Measurements from ENCODE around the gene UBE2H.

UBE2H gene

GRCh38 chr7:129785685-129786514, 166.9 kb downstream of the UBE2H start:
- no peak for DNase-seq (ENCODE audit: low spot score)

DNA sequence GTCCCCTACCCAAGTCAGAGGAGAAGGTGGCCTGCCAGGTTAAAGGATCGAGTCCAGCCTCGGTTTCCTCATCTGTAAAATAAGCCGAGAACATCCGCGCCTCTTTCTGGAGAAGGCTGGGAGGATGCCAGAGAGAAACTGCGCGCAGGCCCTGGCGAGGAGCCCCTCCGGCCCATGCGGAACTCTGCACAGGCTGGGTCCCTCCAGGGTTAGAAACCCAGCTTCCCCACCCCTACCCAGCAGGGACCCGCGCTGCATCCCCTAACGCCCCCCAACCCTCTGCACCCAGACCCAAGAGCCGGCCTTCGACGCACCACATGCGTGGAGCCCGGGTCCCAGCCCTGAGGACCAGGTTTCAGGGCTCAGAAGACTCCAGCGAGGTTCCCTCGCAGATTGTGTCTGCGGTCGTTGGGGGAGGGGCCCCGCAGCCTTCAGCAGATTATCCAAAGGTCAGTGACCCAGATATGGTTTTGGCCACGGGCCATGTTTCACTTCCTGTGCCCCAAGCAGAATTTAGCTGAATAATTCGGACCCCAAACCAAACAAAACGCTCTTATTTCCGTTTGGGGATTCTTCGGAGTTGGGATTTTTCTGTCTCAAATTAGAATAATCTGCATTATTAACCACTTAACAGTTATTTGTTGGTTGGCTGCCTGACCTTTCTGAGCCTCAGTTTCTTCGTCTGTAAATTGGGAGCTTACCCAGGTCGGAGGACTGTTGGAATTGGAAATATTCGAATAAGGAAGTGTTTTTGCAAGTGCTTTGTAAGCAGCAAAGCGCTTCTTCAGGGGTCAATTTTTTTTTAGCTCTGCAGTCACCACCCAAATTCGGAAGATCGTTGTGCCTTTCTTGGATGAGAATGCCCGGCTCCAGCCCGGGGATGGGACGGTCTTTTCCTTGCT, 167.7 kb downstream of the UBE2H start:
- DNase-seq (ENCODE audit: low spot score), result no peak

- no peak for DNase-seq (ENCODE audit: low spot score)
Observed at GRCh38 chr7:129784437-129784782, 168.3 kb downstream of the UBE2H start.

DNA sequence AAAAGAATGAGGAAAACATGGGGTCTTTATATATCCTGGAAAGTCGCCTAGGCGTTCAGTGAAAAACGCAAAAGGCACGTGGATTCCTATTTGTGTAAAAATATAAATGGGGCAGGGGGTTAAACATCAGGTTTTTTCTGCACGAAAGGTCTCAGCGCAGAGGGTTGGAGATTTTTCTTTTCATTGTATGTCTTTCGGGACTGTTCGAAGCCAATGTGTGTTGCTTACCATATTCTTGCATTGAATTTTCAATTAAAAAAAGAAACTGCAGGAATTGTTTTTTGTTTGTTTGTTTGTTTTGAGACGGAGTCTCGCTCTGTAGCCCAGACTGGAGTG, 169.2 kb downstream of the UBE2H start:
- no peak for DNase-seq (ENCODE audit: low spot score)

- DNase-seq (ENCODE audit: low spot score), result no peak
Observed at GRCh38 chr7:129782818-129783583, 169.8 kb downstream of the UBE2H start.

DNA sequence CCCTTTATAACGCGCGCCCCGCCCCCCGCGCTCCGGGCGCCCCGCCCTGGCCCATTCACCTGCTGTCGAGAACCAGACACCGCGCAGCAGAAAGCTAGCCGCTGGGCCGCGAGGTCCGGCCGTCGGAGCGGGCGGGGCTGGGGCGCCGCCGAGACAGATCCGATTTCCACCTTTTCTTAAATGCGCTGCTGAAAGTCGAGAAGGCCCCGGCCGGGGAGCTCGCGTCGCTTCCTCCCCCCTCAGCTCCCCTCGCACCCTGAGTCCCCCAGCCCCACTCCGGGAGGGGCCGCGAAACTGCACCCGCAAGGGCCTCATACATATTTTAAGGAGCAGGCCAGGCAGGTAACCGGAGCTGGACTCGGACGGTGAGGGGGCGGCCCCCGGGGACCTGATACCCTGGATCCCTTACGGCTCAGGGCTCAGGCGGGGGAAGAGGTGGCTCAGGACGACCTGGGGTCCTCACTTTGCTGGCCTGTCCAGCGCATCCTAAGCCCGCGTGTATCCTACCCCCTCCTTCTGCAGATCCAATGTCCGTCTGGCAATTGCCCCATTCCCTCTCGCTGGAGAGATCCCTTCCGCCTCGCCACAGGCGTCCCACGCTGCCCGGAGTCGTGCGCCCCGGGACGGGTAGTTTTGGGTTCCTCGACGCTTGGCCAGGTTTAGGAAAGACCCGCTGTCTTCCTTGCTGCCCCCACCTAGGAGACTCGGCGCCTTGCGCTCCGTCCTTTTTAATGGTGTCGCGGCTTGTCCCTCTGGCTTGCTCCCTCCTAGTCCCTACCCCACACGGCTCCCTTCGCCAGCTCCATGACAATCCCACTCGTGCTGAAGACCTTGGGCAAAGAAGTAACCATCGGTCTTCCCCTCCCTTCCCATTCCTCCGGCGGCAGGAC, 170.6 kb downstream of the UBE2H start:
- DNase-seq (ENCODE audit: low spot score), result no peak

DNA sequence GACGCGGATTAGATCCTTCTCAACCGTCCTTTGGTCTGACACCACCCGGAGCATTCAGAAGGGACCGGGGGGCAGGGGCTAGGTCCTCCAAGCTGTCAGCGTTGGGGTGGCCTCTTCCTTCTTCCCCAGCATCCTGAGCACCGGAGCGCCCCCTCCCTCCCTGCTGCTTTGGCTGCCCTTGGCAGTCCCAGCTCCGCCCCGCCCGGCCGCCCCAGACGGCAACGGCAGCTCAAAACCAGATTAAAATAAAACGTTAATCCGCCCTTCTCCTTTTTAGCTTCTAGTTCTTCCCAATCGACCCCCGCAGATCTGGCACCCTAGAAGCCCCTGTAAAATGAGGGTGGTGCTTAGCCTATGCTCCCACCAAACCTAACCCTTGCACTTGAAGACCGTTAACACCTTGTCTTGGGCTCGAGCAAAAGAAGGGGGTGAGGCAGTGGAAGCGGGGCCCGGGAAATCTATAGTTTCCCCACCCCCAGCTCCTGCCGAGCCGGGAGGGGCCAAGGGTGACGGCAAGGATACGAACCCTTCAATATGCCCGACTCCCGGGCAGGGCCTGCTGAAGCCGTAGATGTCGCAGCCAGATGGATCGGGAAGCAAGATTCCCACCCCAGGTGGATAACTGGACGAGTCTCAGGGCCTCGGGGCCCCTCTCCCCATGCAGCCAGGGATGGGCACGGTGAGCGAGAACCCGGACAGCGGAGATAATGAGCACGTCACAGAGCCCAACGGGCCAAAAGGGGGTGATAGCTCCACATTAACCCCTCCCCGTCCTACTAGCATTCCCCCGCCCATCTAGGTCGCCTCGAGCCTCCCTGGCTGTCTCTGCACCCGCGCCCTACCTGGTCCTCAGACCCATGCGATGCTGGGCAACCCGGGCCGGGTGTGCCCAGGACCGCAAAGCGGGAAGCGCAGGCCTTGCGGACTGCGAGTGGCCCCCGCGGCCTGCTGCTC, 171.5 kb downstream of the UBE2H start:
- DNase-seq (ENCODE audit: low spot score), result no peak

All from AG08395 (cell line).